Nephron progenitor cell (in vitro differentiated cells): Measurements from ENCODE around the gene OR9G1.

ENCODE experiments used
- DNase-seq: peaks from one replicate; pipeline ENCODE4 v3.0.0; 2021
- H3K27ac Mint-ChIP-seq: 2 replicates; pipeline ENCODE4 v1.8.0; 2021; ENCODE audit warnings: mild to moderate bottlenecking, moderate library complexity, mixed read lengths
- H3K27me3 Mint-ChIP-seq: 2 replicates; pipeline ENCODE4 v1.8.0; 2021; ENCODE audit warnings: mild to moderate bottlenecking, low read depth, mixed read lengths; ENCODE audit not compliant: poor library complexity
- H3K36me3 Mint-ChIP-seq: 2 replicates; pipeline ENCODE4 v1.8.0; 2021; ENCODE audit warnings: low read depth, mixed read lengths
- H3K4me1 Mint-ChIP-seq: 2 replicates; pipeline ENCODE4 v1.8.0; 2021; ENCODE audit warnings: mixed read lengths
- H3K4me3 Mint-ChIP-seq: 2 replicates; pipeline ENCODE4 v1.8.0; 2021; ENCODE audit warnings: mild to moderate bottlenecking, moderate library complexity, mixed read lengths
- H3K9me3 Mint-ChIP-seq: 2 replicates; pipeline ENCODE4 v1.8.0; 2021; ENCODE audit warnings: mild to moderate bottlenecking, moderate library complexity, mixed read lengths
- TF ChIP-seq, protein P1 (sequence below): fragments of 200-600 bp; sonication (generic); IDR thresholded peaks from 2 replicates; pipeline ENCODE4 v1.5.0; 2021; ENCODE audit warnings: antibody characterized with exemption

OR9G1 gene

DNA sequence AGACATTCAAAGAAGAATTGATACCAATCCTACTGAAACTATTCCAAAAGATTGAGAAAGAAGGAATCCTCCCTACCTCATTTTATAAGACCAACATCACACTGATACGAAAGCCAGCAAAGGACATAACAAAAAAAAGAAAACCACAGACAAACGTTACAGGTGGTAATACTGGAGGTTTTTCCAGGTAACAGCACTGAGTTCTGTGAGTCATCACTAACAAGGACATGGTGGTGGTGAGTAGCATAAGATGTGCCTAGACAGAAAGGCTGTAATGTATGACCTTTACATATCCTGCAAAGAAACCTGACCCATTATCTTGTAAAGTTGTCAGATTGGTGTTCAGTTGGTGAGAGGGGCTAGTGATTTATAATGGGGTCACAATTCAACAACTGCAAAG, 15.3 kb downstream of the OR9G1 start:
- H3K4me1 Mint-ChIP-seq, result no peaks in the 10 kb centered on the region
- H3K27me3 Mint-ChIP-seq, result no peaks in the 10 kb centered on the region
- peaks cover 11% of the 10 kb centered on the region for H3K9me3 Mint-ChIP-seq
- DNase-seq, result no peak
- no peak overlapping the region for H3K27ac Mint-ChIP-seq
- no peaks in the 10 kb centered on the region for H3K36me3 Mint-ChIP-seq
- H3K4me3 Mint-ChIP-seq, result no peak overlapping the region
- TF ChIP-seq, protein P1, sequence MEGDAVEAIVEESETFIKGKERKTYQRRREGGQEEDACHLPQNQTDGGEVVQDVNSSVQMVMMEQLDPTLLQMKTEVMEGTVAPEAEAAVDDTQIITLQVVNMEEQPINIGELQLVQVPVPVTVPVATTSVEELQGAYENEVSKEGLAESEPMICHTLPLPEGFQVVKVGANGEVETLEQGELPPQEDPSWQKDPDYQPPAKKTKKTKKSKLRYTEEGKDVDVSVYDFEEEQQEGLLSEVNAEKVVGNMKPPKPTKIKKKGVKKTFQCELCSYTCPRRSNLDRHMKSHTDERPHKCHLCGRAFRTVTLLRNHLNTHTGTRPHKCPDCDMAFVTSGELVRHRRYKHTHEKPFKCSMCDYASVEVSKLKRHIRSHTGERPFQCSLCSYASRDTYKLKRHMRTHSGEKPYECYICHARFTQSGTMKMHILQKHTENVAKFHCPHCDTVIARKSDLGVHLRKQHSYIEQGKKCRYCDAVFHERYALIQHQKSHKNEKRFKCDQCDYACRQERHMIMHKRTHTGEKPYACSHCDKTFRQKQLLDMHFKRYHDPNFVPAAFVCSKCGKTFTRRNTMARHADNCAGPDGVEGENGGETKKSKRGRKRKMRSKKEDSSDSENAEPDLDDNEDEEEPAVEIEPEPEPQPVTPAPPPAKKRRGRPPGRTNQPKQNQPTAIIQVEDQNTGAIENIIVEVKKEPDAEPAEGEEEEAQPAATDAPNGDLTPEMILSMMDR, result no peak

DNA sequence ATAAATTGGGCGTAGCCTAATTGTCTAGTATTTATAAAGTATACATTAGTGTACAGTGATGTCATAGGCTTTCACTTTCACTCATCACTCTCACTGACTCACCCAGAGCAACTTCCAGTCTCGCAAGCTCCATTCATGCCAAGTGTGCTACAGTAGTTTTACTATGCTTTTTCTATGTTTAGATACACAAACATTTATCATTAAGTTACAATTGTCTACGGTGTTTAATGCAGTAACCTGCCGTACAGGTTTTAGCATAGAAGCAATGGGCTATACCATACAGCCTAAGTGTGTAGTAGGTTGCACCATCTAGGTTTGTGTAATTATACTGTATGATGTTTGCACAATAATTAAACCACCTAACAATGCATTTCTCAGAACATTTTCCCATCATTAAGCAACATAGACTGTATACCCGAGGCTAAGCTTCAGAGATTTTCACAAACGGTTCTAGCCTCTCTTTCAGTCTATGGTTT, 17.5 kb downstream of the OR9G1 start:
- Mint-ChIP-seq H3K4me1 (no peaks in the 10 kb centered on the region), H3K36me3 (no peaks in the 10 kb centered on the region), H3K27ac (no peak overlapping the region), H3K4me3 (no peak overlapping the region), H3K9me3 (no peaks in the 10 kb centered on the region), H3K27me3 (no peaks in the 10 kb centered on the region)
- DNase-seq, result no peak
- TF ChIP-seq, protein P1, result no peak

DNA sequence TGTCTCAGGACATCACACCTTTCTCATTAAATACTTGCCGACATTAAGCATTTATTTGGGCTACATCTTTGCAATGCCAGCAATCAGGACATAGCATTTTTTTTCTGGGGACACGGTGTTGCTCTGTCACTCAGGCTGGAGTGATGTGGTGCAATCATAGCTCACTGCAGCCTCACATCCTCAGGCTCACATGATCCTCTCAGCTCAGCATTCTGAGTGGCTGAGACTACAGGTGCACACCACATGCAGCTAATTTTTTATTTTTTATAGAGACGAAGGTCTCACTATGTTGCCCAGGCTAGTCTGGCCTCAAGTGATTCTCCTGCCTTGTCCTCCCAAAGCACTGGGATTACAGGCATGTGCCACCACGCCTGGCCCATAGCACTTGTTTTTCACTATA, 21.6 kb downstream of the OR9G1 start:
- H3K4me1 Mint-ChIP-seq, result no peaks in the 10 kb centered on the region
- TF ChIP-seq, protein P1, result no peak
- no peak overlapping the region for H3K4me3 Mint-ChIP-seq
- H3K9me3 Mint-ChIP-seq, result no peaks in the 10 kb centered on the region
- no peaks in the 10 kb centered on the region for H3K36me3 Mint-ChIP-seq
- H3K27ac Mint-ChIP-seq, result no peak overlapping the region
- H3K27me3 Mint-ChIP-seq, result no peaks in the 10 kb centered on the region
- no peak for DNase-seq

DNA sequence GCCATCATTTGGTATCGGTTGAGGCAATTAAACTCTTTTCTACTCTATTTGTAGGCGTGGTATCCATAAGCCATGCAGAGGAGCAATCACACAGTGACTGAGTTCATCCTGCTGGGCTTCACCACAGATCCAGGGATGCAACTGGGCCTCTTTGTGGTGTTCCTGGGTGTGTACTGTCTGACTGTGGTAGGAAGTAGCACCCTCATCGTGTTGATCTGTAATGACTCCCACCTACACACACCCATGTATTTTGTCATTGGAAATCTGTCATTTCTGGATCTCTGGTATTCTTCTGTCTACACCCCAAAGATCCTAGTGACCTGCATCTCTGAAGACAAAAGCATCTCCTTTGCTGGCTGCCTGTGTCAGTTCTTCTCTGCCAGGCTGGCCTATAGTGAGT, 41.2 kb downstream of the OR9G1 start:
- Mint-ChIP-seq H3K27me3 (no peaks in the 10 kb centered on the region), H3K4me1 (no peaks in the 10 kb centered on the region), H3K9me3 (no peaks in the 10 kb centered on the region)

DNA sequence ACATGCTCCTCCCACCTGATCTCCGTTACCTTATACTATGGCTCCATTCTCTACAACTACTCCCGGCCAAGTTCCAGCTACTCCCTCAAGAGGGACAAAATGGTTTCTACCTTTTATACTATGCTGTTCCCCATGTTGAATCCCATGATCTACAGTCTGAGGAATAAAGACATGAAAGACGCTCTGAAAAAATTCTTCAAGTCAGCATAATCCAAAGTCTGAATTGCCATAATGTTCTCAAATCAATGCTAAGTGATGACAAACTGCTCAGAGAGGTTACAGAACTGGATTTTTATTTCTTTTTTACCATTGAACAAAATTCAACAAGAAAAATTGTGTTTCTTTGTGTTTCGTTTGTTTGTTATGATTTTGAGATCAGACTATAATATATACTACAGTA, 42.0 kb downstream of the OR9G1 start:
- H3K4me3 Mint-ChIP-seq, result no peak overlapping the region
- H3K36me3 Mint-ChIP-seq, result no peaks in the 10 kb centered on the region
- H3K27ac Mint-ChIP-seq, result no peak overlapping the region
- no peak for DNase-seq
- H3K9me3 Mint-ChIP-seq, result no peaks in the 10 kb centered on the region
- H3K4me1 Mint-ChIP-seq, result no peaks in the 10 kb centered on the region
- H3K27me3 Mint-ChIP-seq, result no peaks in the 10 kb centered on the region
- TF ChIP-seq, protein P1, result no peak

More for the DNA sequence above, 41.2 kb downstream of the OR9G1 start:
- Mint-ChIP-seq H3K36me3 (no peaks in the 10 kb centered on the region), H3K27ac (no peak overlapping the region), H3K4me3 (no peak overlapping the region)
- no peak for DNase-seq
- TF ChIP-seq, protein P1, result no peak

DNA sequence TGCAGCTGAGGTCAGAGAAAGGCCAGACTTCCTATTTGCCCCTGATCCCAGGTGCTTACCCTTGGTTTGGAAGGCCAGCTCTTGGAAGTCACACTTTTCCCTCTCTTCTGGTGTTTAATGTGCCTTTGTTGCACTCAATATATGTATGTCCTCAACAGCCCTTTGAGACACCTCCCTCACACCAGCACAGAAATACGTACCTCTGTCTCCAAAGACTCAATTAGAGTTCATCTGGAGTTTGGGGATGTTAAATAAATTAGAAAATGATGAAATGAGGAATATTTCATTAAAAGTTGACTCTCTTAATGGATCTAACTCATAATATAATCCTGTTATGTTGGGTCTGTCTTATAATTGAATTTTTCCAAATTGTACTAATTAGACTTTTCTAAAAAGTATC, 49.7 kb downstream of the OR9G1 start, which contains the start of gene OR9G4:
TSS of gene OR9G4 (minus strand) at position 101 of the 400 bp plus-strand sequence. CDS start 4,931 bp downstream, outside the sequence.
- H3K4me3 Mint-ChIP-seq, result no peak within 1 kb of the TSS
- no peaks in the 10 kb centered on the region for H3K36me3 Mint-ChIP-seq
- H3K9me3 Mint-ChIP-seq, result no peaks in the 10 kb centered on the region
- H3K4me1 Mint-ChIP-seq, result no peaks in the 10 kb centered on the region
- TF ChIP-seq, protein P1, result no peak
- H3K27ac Mint-ChIP-seq, result no peak within 1 kb of the TSS
- no peak for DNase-seq
- peaks cover 2% of the 10 kb centered on the region for H3K27me3 Mint-ChIP-seq
